Spleen (tissue), 13 donors: ENCODE data around the gene C1orf53. TPM values are rescaled to one million over a fixed set of nuclear protein-coding genes. Genes with fewer than 3 reads are reported as not detected.
"Not testable (repeated sequence)": the region's sequence is repeated elsewhere in the genome, so short reads cannot be mapped to it uniquely, and the experiment has no call there.

ENCODE experiments used
- DNase-seq: peaks from one replicate; pipeline ENCODE4 v3.0.0-alpha.2; 2020
- H3K27ac ChIP-seq, 8 donors: fragments of 200-600 bp; sonication (generic) in 7 of 8; 1 replicate in 4 of 8; 2 replicates in 4 of 8; pipeline versions ENCODE4 v1.5.0 to v1.8.0; 2016 to 2021; ENCODE audit warnings: inconsistent platforms in 4 of 8, mild to moderate bottlenecking in 4 of 8, moderate library complexity in 1 of 8
- H3K27me3 ChIP-seq, 7 donors: fragments of 200-600 bp; sonication (generic) in 6 of 7; replicated peaks in 1 of 7; 1 replicate in 4 of 7; 2 replicates in 3 of 7; pipeline versions ENCODE4 v1.5.0 to v1.8.0; 2016 to 2021; ENCODE audit warnings: inconsistent platforms in 3 of 7, mild to moderate bottlenecking in 1 of 7
- H3K36me3 ChIP-seq, 6 donors: fragments of 200-600 bp; sonication (generic) in 5 of 6; 1 replicate in 4 of 6; 2 replicates in 2 of 6; pipeline versions ENCODE4 v1.5.0 to v1.8.0; 2016 to 2021; ENCODE audit warnings: inconsistent platforms in 2 of 6
- H3K4me1 ChIP-seq, 6 donors: fragments of 200-600 bp; sonication (generic) in 5 of 6; 1 replicate in 3 of 6; 2 replicates in 3 of 6; pipeline versions ENCODE4 v1.5.0 to v1.8.0; 2016 to 2021; ENCODE audit warnings: inconsistent platforms in 3 of 6
- H3K4me3 ChIP-seq, 8 donors: fragments of 200-600 bp; sonication (generic) in 7 of 8; 1 replicate in 4 of 8; 2 replicates in 4 of 8; pipeline versions ENCODE4 v1.5.0 to v1.8.0; 2016 to 2021; ENCODE audit warnings: inconsistent platforms in 4 of 8, mild to moderate bottlenecking in 4 of 8, moderate library complexity in 2 of 8
- H3K9me3 ChIP-seq, 8 donors: fragments of 200-600 bp; sonication (generic) in 7 of 8; 1 replicate in 4 of 8; 2 replicates in 4 of 8; pipeline versions ENCODE4 v1.5.0 to v1.8.0; 2016 to 2021; ENCODE audit warnings: inconsistent platforms in 4 of 8
- POLR2A ChIP-seq, 3 donors: fragments of 450-650 bp; IDR thresholded peaks; one replicate each; pipeline ENCODE4 v1.5.1; 2017; ENCODE audit warnings: antibody characterized with exemption in 3 of 3, mild to moderate bottlenecking in 1 of 3
- POLR2AphosphoS5 ChIP-seq, 3 donors: sonication (generic); formaldehyde crosslinking; IDR thresholded peaks; one replicate each; pipeline ENCODE4 v1.5.1; 2017; ENCODE audit warnings: antibody characterized with exemption in 3 of 3
- WGBS, 5 donors: extraction: QIAGEN DNeasy Blood & Tissue Kit in 3 of 5; methylation state at CpG; one replicate each; pipeline versions ENCODE4 v1.1.5 to v1.1.7; 2013 to 2018; 5-methylcytosine and 5-hydroxymethylcytosine counted together
- intact Hi-C: fragments of 100-400 bp; cut with DNase I; formaldehyde crosslinking; loops from one replicate; pipeline ENCODE4 v1.15.0; 2023; ENCODE audit warnings: low total_unique reads
- long read RNA-seq, 2 donors: transcript quantifications; one replicate each; lab custom pipeline, GENCODE V29; 2026
- polyA plus RNA-seq, 3 donors: library from polyadenylated mRNA; stranded (reverse); fragments of 200-250 nt; gene quantifications; one replicate each; pipeline ENCODE4 v1.2.1, GENCODE V29; 2013
- total RNA-seq, 7 donors: library from RNA; depleted of rRNA in 3 of 7; stranded (reverse); fragments of >200 nt in 3 of 7; fragmentation: NEBNext Ultra II Directional in 4 of 7; extraction: Animal tissue kit (Norgen Biotek cat#: 25700) in 4 of 7; gene quantifications; one replicate each; pipeline versions ENCODE4 v1.1.0 to v1.2.1, GENCODE V29; 2016 to 2021
- TF ChIP-seq, protein P1 (sequence below), 11 experiments: fragments of 200-600 bp in 7 of 11; fragments of 450-650 bp in 4 of 11; sonication (generic) in 4 of 11; IDR thresholded peaks in 8 of 11; conservative IDR thresholded peaks in 3 of 11; 1 replicate in 7 of 11; 2 replicates in 4 of 11; pipeline versions ENCODE4 v1.4.0 to v1.8.0; 2016 to 2021; ENCODE audit warnings: antibody characterized with exemption in 11 of 11, inconsistent platforms in 4 of 11, mild to moderate bottlenecking in 1 of 11
- donor health status: healthy with polysubstance abuse.
- donor health status: DM: no; HTN: no; CAD: no; lungs with moderate emphysema.
- donor health status: DM: no; HTN: no; CAD: no.
- donor health status: Bipolar disorder and iron deficiency.
- donor health status: healthy.
- donor health status: DM: no; HTN: no; CAD: no.
- donor health status: DM: yes; HTN: yes; CAD: no.

The C1orf53 gene
- total RNA-seq (1 to 10 TPM in 4 of 7 donors, under 1 TPM in 1, not detected in 2; 0.50 to 8.6 (median 2.8) TPM), polyA plus RNA-seq (1 to 10 TPM; 2.8 to 6.4 (median 3.2) TPM)
- long read RNA-seq, donor 1, partial matches to known transcripts: 0 of 1 reads
- long read RNA-seq, donor 1, other reads (novel, unspliced or antisense): 0 of 1 reads
- long read RNA-seq, donor 2, partial matches to known transcripts: 0 of 4 reads
- long read RNA-seq, donor 2, other reads (novel, unspliced or antisense): 0 of 4 reads

DNA sequence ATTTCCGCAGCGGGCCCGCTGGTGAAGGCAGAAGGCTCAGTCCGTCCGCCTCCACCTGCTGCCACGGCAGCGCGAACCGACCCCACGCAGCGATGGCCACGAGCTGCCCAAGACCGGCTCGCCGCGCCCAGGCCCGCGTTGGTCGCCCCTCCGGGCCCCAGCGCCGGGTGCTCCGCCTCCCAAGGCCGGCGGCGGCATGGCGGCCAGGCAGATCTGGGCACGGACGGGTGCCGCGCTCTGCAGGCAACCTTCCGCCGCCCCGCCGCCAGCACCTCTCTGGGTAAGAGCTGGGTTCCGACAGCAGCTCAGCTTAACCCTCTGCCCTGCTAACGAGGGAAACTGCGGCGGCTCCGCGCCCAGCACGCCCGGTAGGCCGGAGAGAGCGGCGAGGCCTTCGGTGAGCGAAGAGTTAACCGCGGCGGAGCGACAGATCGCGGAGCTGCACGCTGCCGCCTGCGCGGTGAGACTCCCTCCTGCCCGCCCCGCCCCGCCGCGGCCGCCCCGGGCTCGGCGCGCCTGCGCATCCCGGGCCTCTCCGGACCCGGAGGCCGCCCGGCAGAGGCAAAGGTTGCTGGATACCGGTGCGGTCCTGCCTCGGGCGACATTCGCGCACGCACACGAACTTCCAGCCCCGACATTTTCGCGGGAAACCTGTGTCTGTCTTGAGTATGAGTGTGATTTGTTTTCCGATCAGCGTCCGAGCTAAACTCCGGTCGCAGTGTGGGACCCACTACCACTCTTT is at the start of gene C1orf53:
Gene C1orf53, plus strand, starts transcription at position 177 of the 742 bp plus-strand sequence. Its CDS starts 20 bp downstream, at position 197.
- WGBS, 5 donors: 0 to 1% (median 1%) methylated on average over 61 to 90 of the region's 90 CpGs
- intact Hi-C loops: no loop called here
- DNase-seq: peak; percentile 96

DNA sequence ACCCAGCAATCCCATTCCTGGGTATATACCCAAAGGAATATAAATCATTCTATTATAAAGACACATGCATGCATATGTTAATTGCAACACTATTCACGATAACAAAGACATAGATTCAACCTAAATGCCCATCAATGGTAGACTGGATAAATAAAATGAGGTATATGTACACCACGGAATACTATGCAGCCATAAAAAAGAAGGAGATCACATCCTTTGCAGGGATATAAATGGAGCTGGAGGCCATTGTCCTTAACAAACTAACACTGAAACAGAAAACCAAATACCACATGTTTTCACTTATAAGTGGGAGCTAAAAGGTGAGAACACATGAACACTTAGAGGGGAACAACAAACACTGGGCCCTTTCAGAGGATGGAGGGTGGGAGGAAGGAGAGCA is 46.7 kb upstream of the C1orf53 start:
- H3K9me3 ChIP-seq, H3K27ac ChIP-seq, H3K4me3 ChIP-seq, intact Hi-C loops, H3K36me3 ChIP-seq, DNase-seq, H3K4me1 ChIP-seq, H3K27me3 ChIP-seq: not testable (repeated sequence)
- WGBS, 5 donors: 81 to 91% (median 85%) methylated on average over 2 of the region's 2 CpGs

More for the DNA sequence above, at the start of gene C1orf53:
- Histone ChIP-seq H3K4me1 (peaks cover 0 to 19% (median 17%) of the 10 kb centered on the region in 6 donors), H3K27ac (peak within 1 kb of the TSS; percentile 67 to 89 (median 87)), H3K4me3 (peak within 1 kb of the TSS; percentile 66 to 89 (median 78)), H3K27me3 (peaks cover 3 to 60% (median 35%) of the 10 kb centered on the region in 7 donors), H3K36me3 (no peaks in the 10 kb centered on the region), H3K9me3 (no peaks in the 10 kb centered on the region)
- TF ChIP-seq POLR2AphosphoS5 (IDR thresholded peaks at IDR 0.05) (peak; percentile 49 to 81 (median 77)), POLR2A (IDR thresholded peaks at IDR 0.05) (peak in 1 of 3 donors; percentile 13)
- TF ChIP-seq, protein P1, sequence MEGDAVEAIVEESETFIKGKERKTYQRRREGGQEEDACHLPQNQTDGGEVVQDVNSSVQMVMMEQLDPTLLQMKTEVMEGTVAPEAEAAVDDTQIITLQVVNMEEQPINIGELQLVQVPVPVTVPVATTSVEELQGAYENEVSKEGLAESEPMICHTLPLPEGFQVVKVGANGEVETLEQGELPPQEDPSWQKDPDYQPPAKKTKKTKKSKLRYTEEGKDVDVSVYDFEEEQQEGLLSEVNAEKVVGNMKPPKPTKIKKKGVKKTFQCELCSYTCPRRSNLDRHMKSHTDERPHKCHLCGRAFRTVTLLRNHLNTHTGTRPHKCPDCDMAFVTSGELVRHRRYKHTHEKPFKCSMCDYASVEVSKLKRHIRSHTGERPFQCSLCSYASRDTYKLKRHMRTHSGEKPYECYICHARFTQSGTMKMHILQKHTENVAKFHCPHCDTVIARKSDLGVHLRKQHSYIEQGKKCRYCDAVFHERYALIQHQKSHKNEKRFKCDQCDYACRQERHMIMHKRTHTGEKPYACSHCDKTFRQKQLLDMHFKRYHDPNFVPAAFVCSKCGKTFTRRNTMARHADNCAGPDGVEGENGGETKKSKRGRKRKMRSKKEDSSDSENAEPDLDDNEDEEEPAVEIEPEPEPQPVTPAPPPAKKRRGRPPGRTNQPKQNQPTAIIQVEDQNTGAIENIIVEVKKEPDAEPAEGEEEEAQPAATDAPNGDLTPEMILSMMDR (IDR thresholded peaks at IDR 0.05 in 8 of 11, conservative IDR thresholded peaks at IDR 0.05 in 3 of 11): peak in 3 of 11 experiments; percentile 6 to 18 (median 10)

DNA sequence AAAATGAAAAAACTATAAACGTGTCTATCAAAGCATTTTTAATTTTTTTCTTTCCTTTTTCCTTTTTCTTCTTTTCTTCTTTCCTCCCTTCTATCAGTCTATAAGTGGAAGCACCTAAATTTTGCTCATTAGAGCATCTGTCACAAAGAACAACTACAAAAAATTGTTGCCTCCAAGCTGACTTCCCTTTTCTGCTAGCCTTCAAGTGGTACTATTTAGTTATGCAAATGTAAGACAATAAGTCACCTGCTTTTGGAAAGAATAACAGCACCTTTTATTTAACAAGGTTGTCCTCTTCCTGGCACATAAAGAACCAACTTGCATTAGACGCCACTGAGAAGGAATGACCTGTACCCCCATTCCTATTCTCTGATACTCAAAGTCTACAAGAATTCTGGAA is 45.0 kb upstream of the C1orf53 start:
- no peak for DNase-seq
- Histone ChIP-seq H3K4me1 (no peaks in the 10 kb centered on the region), H3K9me3 (peaks cover 0 to 4% (median 0%) of the 10 kb centered on the region in 8 donors), H3K27ac (no peak overlapping the region), H3K27me3 (no peaks in the 10 kb centered on the region), H3K4me3 (no peak overlapping the region), H3K36me3 (no peaks in the 10 kb centered on the region)
- intact Hi-C loops: no loop called here
- no peak for TF ChIP-seq POLR2AphosphoS5 (IDR thresholded peaks at IDR 0.05)
- TF ChIP-seq POLR2A (IDR thresholded peaks at IDR 0.05): no peak
- TF ChIP-seq, protein P1 (IDR thresholded peaks at IDR 0.05 in 8 of 11, conservative IDR thresholded peaks at IDR 0.05 in 3 of 11): no peak
- 62 to 82% (median 74%) methylated on average over 2 of the region's 2 CpGs for WGBS, 5 donors

DNA sequence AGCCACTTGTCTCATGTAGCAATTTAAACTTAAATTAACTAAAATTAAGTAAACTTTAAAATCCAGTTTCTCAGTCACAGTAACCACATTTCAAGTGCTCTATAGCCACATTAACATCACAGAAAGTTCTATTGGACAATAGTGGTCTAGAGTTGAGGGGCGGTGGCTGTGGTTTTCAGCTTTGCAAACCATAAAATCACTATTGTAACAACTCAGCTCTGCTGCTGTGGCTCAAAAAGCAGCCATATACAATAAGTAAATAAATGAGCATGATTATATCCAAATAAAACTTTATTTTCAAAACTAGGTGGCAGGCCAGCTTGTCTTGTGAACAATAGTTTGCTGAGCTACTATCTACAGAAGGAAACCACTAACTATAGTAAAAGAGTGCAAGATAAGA is 43.4 kb upstream of the C1orf53 start:
- Histone ChIP-seq H3K36me3 (no peaks in the 10 kb centered on the region), H3K4me3 (no peak overlapping the region), H3K4me1 (no peaks in the 10 kb centered on the region), H3K27ac (no peak overlapping the region), H3K27me3 (no peaks in the 10 kb centered on the region), H3K9me3 (peaks cover 0 to 4% (median 0%) of the 10 kb centered on the region in 8 donors)
- WGBS, 5 donors: 82 to 92% (median 86%) methylated on average over 1 of the region's 1 CpG
- intact Hi-C loops: no loop called here
- TF ChIP-seq POLR2AphosphoS5 (IDR thresholded peaks at IDR 0.05) (no peak), POLR2A (IDR thresholded peaks at IDR 0.05) (no peak)
- TF ChIP-seq, protein P1 (IDR thresholded peaks at IDR 0.05 in 8 of 11, conservative IDR thresholded peaks at IDR 0.05 in 3 of 11): no peak
- no peak for DNase-seq
